HG02973 (cell line): ENCODE data around the gene FAM151B.
"Not testable (repeated sequence)": the region's sequence is repeated elsewhere in the genome, so short reads cannot be mapped to it uniquely, and the experiment has no call there.

Experiments
- ATAC-seq: cut with Tn5 transposase; IDR thresholded peaks from one replicate; pipeline ENCODE4 v1.9.1; 2021; ENCODE audit warnings: moderate library complexity; ENCODE audit not compliant: unreplicated experiment

Gene FAM151B

DNA sequence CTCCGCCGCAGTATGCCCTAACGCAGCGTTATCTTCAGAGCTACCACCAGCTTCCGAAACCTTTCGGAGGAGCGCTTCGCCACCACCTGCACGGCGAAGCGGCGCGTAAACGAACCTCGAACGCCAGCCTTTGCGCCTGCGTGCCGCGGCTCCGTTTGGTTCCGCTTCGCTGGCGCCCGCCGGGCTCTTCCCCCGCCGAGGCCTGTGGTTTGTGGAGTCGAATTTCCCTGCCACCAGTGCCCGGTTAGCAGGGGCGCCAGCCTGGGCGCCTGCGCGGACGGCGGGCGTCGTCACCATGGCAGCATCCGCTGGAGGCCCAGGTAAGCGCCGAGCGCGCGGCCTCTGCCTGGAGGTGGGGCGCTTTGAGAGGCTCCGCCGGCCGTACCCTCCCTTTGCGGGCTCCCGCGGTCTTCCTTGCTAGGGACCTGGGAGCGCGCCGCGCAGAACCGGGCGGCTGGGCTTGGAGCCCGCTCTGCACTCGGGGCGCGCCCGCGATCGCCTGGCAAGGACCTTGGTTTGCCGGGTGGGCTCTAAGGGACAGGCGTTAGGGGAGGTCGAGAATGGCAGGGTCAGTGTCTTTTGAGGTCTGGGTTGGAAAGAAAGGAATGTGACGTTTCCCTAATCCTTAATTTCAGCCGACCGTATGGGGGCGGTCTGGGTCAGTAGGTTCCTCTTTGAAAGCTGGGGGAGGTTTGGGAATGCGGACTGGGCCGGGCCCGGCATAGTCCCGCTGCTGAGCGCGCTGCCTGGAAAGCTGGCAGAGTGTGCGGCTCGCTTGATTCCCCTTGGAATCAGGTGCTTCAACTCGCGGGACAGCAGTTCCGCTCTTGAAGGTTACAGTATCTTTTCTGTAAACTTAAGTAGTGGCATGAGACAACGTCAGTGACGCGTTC is at the start of gene FAM151B:
TSS of gene FAM151B (plus strand) at position 272 of the 893 bp plus-strand sequence. CDS start at position 296, 24 bp downstream.
- peak; percentile 83 for ATAC-seq

GRCh38 chr5:80438739-80439138 is 49.2 kb upstream of the FAM151B start:
- ATAC-seq, result no peak

DNA sequence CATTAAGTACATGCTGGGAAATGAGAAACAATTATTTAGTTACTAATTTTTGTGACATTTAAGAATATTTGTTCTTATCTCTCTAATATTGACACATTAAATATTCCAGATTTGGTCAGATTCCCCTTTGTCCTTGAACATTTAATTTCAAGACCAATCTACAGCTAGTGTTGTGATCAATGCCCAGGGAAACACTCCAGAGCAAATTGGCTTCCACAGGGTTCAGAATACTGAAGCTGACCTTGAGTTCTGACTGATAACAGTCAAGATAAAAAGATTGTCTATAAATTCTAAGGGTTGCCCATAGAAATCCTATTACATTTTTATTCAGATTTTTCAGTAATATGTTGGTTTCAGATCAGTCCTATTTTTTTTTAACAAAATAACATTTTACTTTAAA is 48.7 kb upstream of the FAM151B start:
- ATAC-seq, result no peak

DNA sequence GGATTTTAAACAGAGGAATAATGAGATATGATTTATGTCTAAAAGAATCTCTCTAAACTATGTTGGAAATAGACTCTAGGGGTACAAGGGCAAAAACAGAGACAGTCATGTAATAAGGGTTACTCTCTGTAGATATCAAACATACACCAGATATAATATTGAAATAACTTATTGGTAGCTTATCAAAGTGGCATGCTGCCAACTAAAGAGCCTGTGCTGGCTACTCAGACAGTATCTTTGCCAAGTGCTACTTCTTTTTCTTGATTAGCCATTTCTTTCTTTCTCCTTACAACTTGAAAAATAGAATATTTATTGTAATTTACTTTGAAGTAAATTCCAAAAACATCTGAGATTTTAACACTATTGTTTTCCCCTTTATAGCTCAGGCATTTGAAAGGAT is 45.2 kb upstream of the FAM151B start:
- ATAC-seq, result no peak

DNA sequence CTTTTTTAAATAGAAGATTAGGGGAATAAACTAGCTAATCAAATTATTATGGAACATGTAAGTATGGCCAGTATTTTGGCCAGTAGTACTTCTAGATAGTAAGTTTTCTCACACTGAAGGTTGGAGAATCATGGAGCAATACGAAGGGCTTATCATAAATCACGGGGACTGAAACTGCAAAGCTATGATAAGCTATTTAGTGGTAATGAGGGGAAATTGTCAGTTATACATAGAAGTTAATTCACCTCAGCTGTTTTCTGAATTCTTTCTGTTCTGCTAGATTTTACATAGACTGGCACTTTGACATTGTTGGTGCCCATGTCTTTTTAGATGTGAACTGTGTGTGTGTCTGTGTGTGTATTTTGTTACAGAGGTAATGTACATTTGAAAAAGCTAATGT is 34.5 kb upstream of the FAM151B start:
- no peak for ATAC-seq

GRCh38 chr5:80463269-80463668 is 24.6 kb upstream of the FAM151B start:
- ATAC-seq, result no peak

- no peak for ATAC-seq
These were observed 21.0 kb upstream of the FAM151B start for GRCh38 chr5:80466669-80467485.

- no peak for ATAC-seq
These were observed 19.8 kb upstream of the FAM151B start for GRCh38 chr5:80468131-80468530.

DNA sequence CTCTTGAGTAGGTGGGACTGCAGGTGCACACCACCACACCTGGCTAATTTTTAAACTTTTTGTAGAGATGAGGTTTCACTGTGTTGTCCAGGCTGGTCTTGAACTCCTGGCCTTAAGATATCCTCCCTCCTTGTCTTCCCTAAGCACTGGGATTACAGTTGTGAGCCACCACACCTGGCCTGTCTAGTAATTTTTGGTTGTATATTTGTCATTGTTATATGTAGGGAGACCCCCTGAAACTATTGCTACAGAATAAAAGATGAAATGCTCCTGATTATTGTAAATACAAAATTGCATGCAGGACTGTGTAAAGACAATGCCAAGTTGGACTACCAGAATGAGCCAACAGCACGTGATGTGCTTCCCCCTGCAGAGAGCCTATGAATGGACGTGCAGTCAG is 17.3 kb upstream of the FAM151B start:
- ATAC-seq, result not testable (repeated sequence)

GRCh38 chr5:80474929-80475328 is 13.0 kb upstream of the FAM151B start:
- no peak for ATAC-seq

DNA sequence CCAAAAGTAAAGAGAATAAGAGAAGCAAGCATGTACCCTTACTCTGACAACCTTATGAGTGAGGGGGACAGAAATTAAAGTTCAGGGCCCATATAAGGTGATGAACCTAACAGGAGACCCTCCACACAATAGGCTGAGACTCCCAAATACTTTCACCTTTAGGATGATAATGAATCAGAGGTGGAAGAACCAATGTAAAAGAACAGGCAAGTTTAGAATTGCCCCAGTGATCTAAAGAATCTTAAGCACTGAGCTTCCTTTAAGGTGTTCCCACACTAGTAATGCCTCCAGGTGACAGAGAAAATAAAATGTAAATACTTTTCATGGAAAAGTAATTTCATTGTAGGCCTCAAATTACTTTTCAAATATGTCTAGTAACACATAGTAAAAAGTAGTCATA is 8.2 kb upstream of the FAM151B start:
- no peak for ATAC-seq

DNA sequence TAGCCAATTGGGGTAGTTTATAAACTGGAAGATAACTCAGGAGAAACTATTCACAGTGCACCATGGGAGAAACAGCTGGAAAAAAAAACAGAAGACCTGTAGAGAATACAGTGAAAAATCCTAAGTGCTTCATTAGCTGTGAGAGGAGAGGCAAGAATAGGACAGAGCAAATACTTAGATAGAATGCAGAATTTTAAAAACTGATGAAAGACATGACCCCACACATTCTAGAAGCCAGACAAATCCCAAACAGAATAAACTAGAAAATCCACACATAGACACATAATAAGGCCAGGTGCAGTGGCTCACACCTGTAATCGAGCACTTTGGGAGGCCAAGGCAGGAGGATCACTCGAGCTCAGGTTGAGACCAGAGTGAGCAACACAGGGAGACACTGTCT is 7.5 kb upstream of the FAM151B start:
- no peak for ATAC-seq

DNA sequence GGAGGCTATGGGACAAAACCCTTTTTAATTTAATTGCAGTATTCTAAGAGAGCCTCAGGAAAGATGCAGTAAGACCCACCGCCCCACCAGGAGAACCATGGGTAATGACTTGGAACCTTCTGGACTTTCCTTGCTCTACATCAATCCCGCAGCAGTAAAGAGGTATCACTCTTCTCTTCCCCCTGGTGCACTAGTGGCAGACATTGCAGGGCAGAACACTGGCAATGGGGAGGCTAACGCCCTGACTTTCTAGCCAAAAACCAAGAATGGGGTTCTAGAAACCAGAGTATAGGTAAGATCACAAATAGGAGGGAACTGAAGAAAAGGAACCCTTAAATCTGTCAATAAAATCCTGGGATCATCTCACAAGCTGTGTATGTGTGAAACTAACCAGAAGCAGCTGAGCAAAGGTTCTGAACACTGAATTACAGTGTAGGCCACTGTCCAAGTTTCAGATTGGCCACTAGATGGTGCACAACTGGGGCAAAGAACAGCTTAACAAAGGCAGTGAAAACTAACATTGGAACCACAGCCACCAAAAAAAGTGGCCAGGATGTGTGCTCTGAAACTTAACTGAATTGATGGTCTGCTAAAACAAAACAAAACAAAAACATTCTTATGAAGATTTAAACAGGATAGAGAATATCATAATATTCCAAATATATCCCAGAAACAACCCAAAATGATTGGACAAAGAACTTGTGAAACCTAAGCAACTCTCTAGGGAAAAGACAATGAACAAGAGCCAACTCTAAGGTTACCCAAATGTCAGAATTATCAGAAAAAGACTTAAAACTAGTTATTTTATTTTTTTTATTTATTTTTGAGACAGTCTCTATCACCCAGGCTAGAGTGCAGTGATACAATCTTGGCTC is 6.6 kb upstream of the FAM151B start:
- no peak for ATAC-seq

DNA sequence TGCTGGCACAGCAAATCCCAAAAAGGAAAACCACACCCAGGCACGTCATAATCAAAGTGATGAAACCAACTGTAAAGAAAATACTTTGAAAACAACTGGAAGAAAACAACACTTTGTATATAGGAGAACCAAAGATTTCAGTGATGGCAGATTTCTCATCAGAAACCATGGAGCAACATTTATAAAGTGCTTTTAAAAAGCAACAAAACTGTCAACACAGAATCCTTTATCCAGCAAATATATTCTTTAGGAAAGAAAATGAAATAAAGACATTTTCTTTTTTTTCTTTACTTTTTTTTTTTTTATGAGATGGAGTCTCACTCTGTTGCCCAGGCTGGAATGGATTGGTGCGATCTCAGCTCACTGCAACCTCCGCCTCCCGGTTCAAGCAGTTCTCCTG is 5.3 kb upstream of the FAM151B start:
- no peak for ATAC-seq

- ATAC-seq, result no peak
These were observed 4.2 kb upstream of the FAM151B start for GRCh38 chr5:80483636-80484232.

GRCh38 chr5:80487444-80487828 is 464 bp upstream of the FAM151B start:
- no peak for ATAC-seq

GRCh38 chr5:80491296-80491695 is 3.4 kb downstream of the FAM151B start:
- no peak for ATAC-seq

DNA sequence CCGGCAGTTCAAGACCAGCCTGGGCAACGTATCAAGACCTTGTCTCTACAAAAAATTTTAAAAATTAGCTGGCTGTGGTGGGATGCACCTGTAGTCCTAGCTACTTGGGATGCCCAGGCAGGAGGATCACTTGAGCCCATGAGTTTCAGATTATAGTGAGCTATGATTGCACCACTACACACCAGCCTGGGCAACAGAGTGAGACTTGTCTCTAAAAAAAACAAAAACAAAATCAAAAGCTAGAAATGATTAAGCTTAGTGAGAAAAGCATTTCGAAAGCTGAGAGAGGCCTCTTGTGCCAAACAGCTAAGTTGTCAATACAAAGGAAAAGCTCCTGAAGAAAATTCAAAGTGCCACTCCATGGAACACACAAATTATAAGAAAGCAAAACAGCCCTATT is 4.8 kb downstream of the FAM151B start:
- no peak for ATAC-seq

- not testable (repeated sequence) for ATAC-seq
These were observed 5.5 kb downstream of the FAM151B start for GRCh38 chr5:80493443-80493842.

DNA sequence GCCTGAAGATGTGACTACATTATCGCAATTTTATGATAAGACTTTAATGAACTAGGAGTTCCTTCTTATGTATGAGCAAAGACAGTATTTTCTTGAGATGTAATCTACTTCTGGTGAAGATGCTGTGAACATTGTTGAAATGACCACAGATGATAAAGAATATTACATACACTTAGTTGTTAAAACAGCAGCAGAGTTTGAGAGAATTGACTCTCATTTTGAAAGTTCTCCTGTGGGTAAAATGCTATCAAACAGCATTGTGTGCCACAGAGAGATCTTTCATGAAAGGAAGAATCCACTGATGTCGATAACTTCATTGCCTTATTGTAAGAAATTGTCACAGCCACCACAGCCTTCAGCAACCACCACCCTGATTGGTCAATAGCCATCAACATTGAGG is 8.0 kb downstream of the FAM151B start:
- ATAC-seq, result no peak

GRCh38 chr5:80502800-80503199 is 14.9 kb downstream of the FAM151B start:
- no peak for ATAC-seq
